ENCODE measurements around the gene TTC7B.

GRCh38 chr14:90774316-90774715, 41.9 kb downstream of the TTC7B start:
- no peak for TF ChIP-seq MAX (IDR thresholded peaks at IDR 0.05; ENCODE audit: low read depth, low read length)
- no peak for TF ChIP-seq CTCF (IDR thresholded peaks at IDR 0.05; ENCODE audit: low read depth, low read length)
- no peak for TF ChIP-seq POLR2A (IDR thresholded peaks at IDR 0.05; ENCODE audit: extremely low read depth, insufficient read length)

Measured in NB4 (cell line).